ENCODE measurements around the gene SURF6. TPM values are rescaled to one million over a fixed set of nuclear protein-coding genes. Genes with fewer than 3 reads are reported as not detected.
"Not testable (repeated sequence)": the region's sequence is repeated elsewhere in the genome, so short reads cannot be mapped to it uniquely, and the experiment has no call there.

Gene SURF6
- total RNA-seq, 2 experiments from 2014 or later = 16.9 to 18.2 TPM

DNA sequence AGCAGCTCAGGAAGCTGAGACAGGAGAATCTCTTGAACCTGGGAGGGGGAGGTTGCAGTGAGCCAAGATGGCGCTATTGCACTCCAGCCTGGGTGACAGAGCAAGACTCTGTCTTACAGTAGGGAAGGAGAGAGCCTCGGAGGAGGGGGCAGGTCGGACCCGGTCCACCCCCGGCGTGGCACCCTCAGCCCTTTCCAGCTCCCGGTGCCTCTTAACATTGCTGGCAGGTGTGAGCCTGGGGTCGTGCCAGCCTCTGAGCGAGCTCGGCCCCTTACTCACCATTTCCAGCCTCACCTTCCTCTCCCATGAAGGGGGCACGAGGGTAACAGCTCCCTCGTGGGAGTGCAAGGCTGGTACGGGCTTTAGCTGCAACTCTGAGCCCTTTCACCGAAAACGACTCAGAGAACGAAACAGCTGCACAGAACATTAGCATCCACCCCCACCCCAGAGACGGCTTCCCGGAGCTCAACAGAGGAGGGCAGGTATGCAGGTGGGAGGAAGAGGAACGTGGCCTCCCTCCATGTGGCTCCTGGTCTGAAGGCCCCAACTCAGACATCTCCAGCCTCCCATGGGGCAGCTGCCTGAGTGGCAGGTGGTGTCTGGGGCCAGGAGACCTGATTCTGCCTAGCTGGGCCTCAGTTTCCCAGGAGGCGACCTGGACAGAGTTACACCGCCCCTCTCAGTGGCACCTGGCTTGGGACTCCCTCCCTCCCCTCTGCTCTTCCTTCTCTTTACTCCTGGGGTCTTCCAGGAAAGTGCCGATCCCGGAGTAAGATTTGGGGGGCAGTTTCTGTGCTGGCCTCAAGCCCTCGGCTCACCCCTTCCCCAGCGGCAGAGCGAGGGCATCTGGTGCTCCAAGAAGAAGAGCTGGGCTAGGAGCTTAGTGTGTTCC is 32.5 kb downstream of the SURF6 start:
- H3K9me3 Mint-ChIP-seq = no peaks in the 10 kb centered on the region
- H3K4me3 Mint-ChIP-seq = no peak overlapping the region
- H3K27me3 Mint-ChIP-seq = no peaks in the 10 kb centered on the region
- H3K4me1 Mint-ChIP-seq (ENCODE audit: low read depth) = no peaks in the 10 kb centered on the region
- intact Hi-C loops (cut with micrococcal nuclease) = no loop called here
- DNase-seq = no peak
- H3K36me3 Mint-ChIP-seq = no peaks in the 10 kb centered on the region
- no peak overlapping the region for H3K27ac Mint-ChIP-seq
- ChIA-PET POLR2A (no interaction called here), CTCF (no interaction called here)

GRCh38 chr9:133301253-133302230 is 34.4 kb downstream of the SURF6 start:
- POLR2A ChIA-PET = no interaction called here
- H3K27me3 Mint-ChIP-seq = peaks cover 1% of the 10 kb centered on the region
- no peaks in the 10 kb centered on the region for H3K4me1 Mint-ChIP-seq (ENCODE audit: low read depth)
- intact Hi-C loops (cut with micrococcal nuclease) = no loop called here
- no peaks in the 10 kb centered on the region for H3K9me3 Mint-ChIP-seq
- no peak for DNase-seq
- CTCF ChIA-PET = interaction anchor here (0.6 kb wide), 1 partner anchor 134 kb away, joined by 3 read pairs; no protein-coding TSS in a partner anchor
- H3K4me3 Mint-ChIP-seq = no peak overlapping the region
- no peak overlapping the region for H3K27ac Mint-ChIP-seq
- H3K36me3 Mint-ChIP-seq = no peaks in the 10 kb centered on the region

DNA sequence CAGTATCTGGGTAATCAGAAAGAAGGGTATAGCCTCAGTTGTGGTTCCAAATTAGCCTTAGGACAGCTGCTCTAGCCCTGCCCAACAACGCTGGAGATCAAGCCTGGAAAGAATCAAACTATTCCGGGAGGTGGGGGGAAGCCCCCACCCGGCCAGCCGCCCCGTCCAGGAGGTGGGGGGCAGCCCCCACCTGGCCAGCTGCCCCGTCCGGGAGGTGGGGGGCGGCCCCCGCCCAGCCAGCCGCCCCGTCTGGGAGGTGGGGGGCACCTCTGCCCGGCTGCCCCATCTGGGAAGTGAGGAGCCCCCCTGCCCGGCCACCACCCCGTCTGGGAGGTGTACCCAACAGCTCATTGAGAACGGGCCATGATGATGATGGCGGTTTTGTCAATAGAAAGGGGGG is 36.0 kb downstream of the SURF6 start:
- H3K4me1 Mint-ChIP-seq (ENCODE audit: low read depth); intact Hi-C loops (cut with micrococcal nuclease); H3K9me3 Mint-ChIP-seq; DNase-seq; H3K27me3 Mint-ChIP-seq; POLR2A ChIA-PET; H3K27ac Mint-ChIP-seq; CTCF ChIA-PET; H3K36me3 Mint-ChIP-seq; H3K4me3 Mint-ChIP-seq: not testable (repeated sequence)

DNA sequence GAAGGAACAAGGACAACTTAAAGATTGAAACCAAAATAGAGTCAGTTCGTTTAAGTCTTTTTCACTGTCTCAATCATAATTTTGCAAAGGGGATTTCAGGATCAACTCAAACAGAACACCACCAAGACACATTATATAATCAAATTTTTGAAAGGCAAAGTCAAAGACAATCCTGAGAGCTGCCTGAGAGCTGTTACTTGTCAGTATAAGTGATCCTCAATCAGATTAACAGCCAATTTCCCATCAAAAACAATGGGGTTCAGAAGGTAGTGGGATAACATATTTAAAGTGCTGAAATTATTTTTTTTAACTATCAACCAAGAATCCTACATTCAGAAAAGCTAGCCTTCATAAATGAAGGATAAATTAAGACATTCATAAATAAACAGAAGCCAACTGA is 41.7 kb downstream of the SURF6 start:
- intact Hi-C loops (cut with micrococcal nuclease) = no loop called here
- Mint-ChIP-seq H3K4me1 (ENCODE audit: low read depth) (no peaks in the 10 kb centered on the region), H3K9me3 (peaks cover 23% of the 10 kb centered on the region), H3K4me3 (no peak overlapping the region), H3K27ac (no peak overlapping the region), H3K27me3 (peaks cover 19% of the 10 kb centered on the region), H3K36me3 (peaks cover 6% of the 10 kb centered on the region)
- CTCF ChIA-PET = no interaction called here
- no peak for DNase-seq
- POLR2A ChIA-PET = no interaction called here

DNA sequence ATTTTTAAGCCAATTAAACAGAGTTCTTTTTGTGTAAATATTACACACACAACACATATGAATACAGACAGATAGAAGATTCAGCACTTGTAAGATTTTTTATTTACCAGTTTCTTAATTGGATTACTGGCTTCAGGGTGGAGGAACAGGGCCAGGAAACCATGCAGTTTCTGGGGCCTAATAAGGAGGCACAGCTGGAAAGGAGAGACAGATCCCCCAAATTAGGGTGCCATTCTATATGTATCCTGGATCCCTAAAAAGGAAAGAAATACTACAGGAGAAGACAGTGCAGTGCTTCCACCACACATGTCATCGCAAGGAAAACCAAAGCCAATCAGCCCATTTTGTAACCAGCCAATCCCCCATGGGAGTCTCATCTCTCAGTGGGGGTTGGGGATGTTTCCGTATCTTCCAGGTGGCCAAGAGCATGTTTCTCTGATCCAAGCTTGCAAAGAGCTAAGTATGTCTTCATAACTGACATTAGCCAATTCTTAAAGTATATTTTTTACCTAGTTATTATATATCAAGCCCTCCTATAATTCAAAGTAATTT is 45.2 kb downstream of the SURF6 start:
- Mint-ChIP-seq H3K36me3 (peaks cover 8% of the 10 kb centered on the region), H3K9me3 (peaks cover 31% of the 10 kb centered on the region), H3K4me1 (ENCODE audit: low read depth) (no peaks in the 10 kb centered on the region), H3K27ac (no peak overlapping the region), H3K27me3 (peaks cover 20% of the 10 kb centered on the region), H3K4me3 (no peak overlapping the region)
- ChIA-PET POLR2A (no interaction called here), CTCF (interaction anchor here (0.6 kb wide), 2 partner anchors 110 to 340 kb away, joined by 3 read pairs; no protein-coding TSS in a partner anchor)
- intact Hi-C loops (cut with micrococcal nuclease) = no loop called here
- no peak for DNase-seq

- Mint-ChIP-seq H3K36me3 (peaks cover 6% of the 10 kb centered on the region), H3K4me3 (no peak overlapping the region), H3K27me3 (peaks cover 7% of the 10 kb centered on the region), H3K4me1 (ENCODE audit: low read depth) (no peaks in the 10 kb centered on the region), H3K27ac (no peak overlapping the region), H3K9me3 (peaks cover 25% of the 10 kb centered on the region)
- CTCF ChIA-PET = no interaction called here
- POLR2A ChIA-PET = no interaction called here
- DNase-seq = no peak
- intact Hi-C loops (cut with micrococcal nuclease) = no loop called here
Observed at GRCh38 chr9:133286523-133286922, 49.5 kb downstream of the SURF6 start.

DNA sequence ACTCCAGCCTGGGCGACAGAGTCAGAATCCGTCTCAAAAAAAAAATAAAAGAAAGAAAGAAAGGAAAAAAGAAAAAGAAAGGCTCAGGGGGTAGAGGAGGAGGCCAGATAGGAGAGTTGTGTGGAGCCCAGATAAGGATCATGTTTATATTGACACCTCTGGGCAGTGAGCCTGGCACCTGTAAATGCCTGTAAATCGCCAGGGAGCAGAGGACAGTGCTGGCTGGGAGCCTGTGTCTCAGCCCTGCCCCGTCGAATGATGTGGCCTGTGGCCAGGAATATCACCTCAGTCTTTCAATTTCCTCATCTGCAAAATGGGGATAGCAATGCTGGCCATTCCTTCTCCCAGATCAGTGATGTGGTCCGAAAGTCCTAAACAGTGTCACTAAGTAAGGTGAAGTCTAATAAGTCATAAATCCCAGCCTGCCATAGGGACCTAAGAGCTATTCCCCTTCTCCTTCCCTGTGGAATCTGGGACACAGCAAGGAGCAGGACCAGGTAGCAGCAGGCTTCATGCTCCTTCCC is 50.7 kb downstream of the SURF6 start:
- peaks cover 4% of the 10 kb centered on the region for H3K27me3 Mint-ChIP-seq
- H3K4me1 Mint-ChIP-seq (ENCODE audit: low read depth) = no peaks in the 10 kb centered on the region
- peaks cover 16% of the 10 kb centered on the region for H3K9me3 Mint-ChIP-seq
- no peak overlapping the region for H3K27ac Mint-ChIP-seq
- H3K4me3 Mint-ChIP-seq = no peak overlapping the region
- H3K36me3 Mint-ChIP-seq = peaks cover 6% of the 10 kb centered on the region
- DNase-seq = no peak
- CTCF ChIA-PET = no interaction called here
- POLR2A ChIA-PET = no interaction called here
- intact Hi-C loops (cut with micrococcal nuclease) = no loop called here

DNA sequence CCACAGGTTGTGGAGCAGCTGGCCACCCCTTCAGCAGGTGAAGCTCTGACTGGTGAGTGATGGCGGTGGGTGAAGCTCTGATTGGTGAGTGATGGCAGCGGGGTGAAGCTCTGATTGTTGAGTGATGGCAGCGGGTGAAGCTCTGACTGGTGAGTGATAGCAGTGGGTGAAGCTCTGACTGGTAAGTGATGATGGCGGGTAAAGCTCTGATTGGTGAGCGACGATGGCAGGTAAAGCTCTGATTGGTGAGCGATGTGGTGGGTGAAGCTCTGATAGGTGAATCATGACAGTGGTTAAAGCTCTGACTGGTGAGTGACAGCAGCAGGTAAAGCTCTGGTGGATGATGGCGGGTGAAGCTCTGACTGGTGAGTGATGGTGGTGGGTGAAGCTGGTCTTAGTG is 51.6 kb downstream of the SURF6 start:
- H3K27ac Mint-ChIP-seq = no peak overlapping the region
- intact Hi-C loops (cut with micrococcal nuclease) = no loop called here
- no peaks in the 10 kb centered on the region for H3K4me1 Mint-ChIP-seq (ENCODE audit: low read depth)
- no peak overlapping the region for H3K4me3 Mint-ChIP-seq
- ChIA-PET POLR2A (no interaction called here), CTCF (interaction anchor here (1.0 kb wide), 1 partner anchor 45 kb away, joined by 3 read pairs; no protein-coding TSS in a partner anchor)
- peaks cover 7% of the 10 kb centered on the region for H3K27me3 Mint-ChIP-seq
- no peak for DNase-seq
- peaks cover 8% of the 10 kb centered on the region for H3K9me3 Mint-ChIP-seq
- peaks cover 2% of the 10 kb centered on the region for H3K36me3 Mint-ChIP-seq

GRCh38 chr9:133283255-133284032 is 52.5 kb downstream of the SURF6 start:
- H3K36me3 Mint-ChIP-seq = not testable (repeated sequence)

DNA sequence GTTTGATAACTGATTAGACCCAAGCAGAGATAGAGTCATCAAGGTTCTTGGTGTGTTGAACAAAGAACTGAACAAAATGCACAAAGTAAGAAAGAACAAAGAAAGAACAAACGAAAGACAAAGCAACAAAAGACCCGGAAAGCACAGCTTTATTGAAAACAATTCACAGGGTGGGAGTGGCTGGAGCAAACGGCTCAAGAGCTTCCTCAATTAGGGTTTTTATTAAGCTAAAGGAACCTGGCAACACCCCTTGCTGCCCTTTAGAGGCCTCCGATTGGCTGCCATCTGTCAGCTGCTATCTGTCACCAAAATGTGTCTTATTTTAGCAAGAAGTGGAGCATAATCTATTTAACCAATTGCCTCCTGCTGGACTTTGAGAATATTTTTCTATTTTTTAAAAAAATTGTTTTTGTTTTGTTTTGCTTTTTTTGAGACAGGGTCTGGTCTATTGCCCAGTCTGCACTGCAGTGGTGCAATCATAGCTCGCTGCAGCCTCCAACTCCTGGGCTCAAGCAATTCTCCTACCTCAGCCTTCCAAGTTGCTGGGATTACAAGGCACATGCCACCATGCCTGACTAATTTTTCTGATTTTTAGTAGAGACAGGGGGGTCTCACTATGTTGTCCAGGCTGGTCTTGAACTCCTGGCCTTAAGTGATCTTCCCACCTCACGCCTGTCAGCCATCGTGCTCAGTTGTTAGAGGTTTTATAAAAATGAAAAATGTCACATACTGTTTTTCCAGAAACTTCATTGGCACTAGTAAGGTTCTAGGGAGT is 53.3 kb downstream of the SURF6 start:
- intact Hi-C loops (cut with micrococcal nuclease) = no loop called here
- H3K27ac Mint-ChIP-seq = no peak overlapping the region
- POLR2A ChIA-PET = no interaction called here

More at GRCh38 chr9:133283255-133284032, 52.5 kb downstream of the SURF6 start:
- H3K27me3 Mint-ChIP-seq; H3K4me1 Mint-ChIP-seq (ENCODE audit: low read depth); H3K9me3 Mint-ChIP-seq; CTCF ChIA-PET; H3K4me3 Mint-ChIP-seq; intact Hi-C loops (cut with micrococcal nuclease); POLR2A ChIA-PET; DNase-seq; H3K27ac Mint-ChIP-seq: not testable (repeated sequence)

DNA sequence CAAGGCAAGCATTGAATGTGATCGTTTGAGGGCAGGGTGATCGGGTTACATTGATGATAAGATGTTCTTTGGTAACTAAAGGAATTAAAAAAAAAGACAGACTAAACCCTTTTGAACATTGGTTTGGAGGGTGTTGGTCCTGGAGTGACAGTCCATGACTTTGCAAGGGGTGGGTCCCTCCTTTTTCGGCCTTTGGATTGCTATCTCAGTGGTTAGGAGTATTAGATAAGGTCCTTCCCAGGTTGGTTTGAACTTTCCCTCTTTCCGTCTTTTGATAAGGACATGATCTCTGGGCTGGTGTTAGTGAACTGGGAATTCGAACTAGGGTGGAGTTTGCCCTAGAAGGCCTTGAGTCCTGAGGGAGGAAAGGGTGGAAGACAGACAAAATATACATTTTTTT is 55.6 kb downstream of the SURF6 start:
- POLR2A ChIA-PET = no interaction called here
- Mint-ChIP-seq H3K4me1 (ENCODE audit: low read depth) (no peaks in the 10 kb centered on the region), H3K4me3 (no peak overlapping the region), H3K27ac (no peak overlapping the region), H3K9me3 (no peaks in the 10 kb centered on the region), H3K36me3 (no peaks in the 10 kb centered on the region), H3K27me3 (peaks cover 19% of the 10 kb centered on the region)
- intact Hi-C loops (cut with micrococcal nuclease) = no loop called here
- CTCF ChIA-PET = interaction anchor here (0.7 kb wide), 1 partner anchor 42 kb away, joined by 3 read pairs; no protein-coding TSS in a partner anchor
- no peak for DNase-seq

More for the DNA sequence above, 53.3 kb downstream of the SURF6 start:
- CTCF ChIA-PET = no interaction called here
- no peaks in the 10 kb centered on the region for H3K4me1 Mint-ChIP-seq (ENCODE audit: low read depth)
- H3K9me3 Mint-ChIP-seq = no peaks in the 10 kb centered on the region
- DNase-seq = no peak
- H3K36me3 Mint-ChIP-seq = no peaks in the 10 kb centered on the region
- peaks cover 9% of the 10 kb centered on the region for H3K27me3 Mint-ChIP-seq
- no peak overlapping the region for H3K4me3 Mint-ChIP-seq

Measured in activated CD4-positive, alpha-beta memory T cell treated with anti-CD3 and anti-CD28 coated beads for 36 hours (primary cell).